Stimulated activated CD8-positive, alpha-beta memory T cell treated with anti-CD3 and anti-CD28 coated beads, Interleukin-12 subunit alpha, Interleukin-12 subunit beta, amount 100 ng/mL, for 24 hours (primary cell): ENCODE measurements around the gene BRSK2.
"Not testable (repeated sequence)": the region's sequence is repeated elsewhere in the genome, so short reads cannot be mapped to it uniquely, and the experiment has no call there.

Experiments used
- DNase-seq: peaks from one replicate; pipeline ENCODE4 v3.0.0-alpha.2; 2020; ENCODE audit errors: extremely low read depth

The BRSK2 gene

DNA sequence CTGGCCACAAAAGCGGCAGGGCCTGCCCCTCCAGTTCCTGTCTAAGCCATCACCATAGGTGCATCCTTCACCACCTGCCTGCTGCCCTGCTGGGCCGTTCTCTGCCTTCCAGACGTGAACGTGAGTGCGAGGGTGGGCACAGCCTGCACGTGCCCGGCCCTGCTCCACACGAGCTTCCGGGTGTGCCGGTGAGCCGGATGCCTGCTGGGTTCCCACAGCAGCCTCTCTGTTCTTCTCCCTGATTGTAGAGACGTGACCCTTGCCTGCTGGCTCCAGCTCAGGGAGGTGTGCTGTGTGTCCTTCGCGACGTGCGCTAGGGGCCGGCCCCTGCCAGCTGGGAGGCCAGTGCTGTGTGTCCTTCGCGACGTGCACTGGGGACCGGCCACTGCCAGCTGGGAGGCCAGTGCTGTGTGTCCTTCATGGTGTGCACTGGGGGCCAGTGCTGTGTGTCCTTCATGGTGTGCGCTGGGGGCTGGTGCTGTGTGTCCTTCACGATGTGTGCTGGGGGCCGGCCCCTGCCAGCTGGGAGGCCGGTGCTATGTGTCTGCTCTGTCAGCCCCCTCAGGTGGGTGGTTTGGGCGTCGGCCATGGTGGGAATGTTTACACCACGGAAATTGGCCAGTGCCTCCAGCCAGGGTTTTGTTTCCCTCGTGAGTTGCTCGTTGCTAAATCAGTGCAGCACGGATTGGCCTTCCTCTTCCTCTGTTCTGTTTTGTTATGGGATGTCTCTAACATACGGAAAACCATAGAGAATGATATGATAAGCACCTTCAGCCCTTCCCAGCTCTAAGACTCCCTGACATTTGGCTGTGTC, 35.4 kb upstream of the BRSK2 start:
- no peak for DNase-seq

DNA sequence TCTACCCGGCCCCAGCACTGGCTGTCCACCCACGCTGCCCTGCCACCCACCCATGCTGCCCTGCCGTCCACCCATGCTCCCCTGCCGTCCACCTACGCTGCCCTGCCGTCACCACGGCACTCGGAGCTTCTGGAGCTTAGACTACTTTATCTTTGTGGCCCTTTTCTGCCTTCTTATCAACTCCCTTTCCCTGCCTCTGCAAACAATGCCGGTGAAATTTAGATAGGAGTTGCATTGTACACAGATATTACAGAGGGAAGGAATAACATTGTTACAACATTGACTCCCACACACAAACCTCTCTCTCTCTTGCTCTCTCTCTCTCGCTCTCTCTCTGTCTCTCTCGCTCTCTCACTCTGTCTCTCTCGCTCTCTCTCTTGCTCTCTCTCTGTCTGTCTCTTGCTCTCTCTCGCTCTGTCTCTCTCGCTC, 33.7 kb upstream of the BRSK2 start:
- no peak for DNase-seq

DNA sequence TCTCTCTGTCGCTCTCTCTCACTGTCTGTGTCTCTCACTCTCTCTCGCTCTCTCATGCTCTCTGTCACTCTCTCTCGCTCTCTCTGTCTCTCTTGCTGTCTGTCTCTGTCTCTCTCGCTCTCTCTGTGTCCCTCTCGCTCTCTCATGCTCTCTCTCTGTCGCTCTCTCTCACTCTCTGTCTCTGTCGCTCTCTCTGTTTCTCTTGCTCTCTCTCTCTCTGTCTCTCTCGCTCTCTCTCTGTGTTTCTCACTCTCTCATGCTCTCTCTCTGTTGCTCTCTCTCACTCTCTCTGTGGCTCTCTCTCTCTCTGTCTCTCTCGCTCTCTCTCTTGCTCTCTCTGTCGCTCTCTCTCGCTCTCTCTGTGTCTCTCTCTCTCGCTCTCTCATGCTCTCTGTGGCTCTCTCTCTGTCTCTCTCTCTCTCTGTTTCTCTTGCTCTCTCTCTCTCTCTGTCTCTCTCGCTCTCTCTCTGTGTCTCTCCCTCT, 33.2 kb upstream of the BRSK2 start:
- DNase-seq, result no peak

DNA sequence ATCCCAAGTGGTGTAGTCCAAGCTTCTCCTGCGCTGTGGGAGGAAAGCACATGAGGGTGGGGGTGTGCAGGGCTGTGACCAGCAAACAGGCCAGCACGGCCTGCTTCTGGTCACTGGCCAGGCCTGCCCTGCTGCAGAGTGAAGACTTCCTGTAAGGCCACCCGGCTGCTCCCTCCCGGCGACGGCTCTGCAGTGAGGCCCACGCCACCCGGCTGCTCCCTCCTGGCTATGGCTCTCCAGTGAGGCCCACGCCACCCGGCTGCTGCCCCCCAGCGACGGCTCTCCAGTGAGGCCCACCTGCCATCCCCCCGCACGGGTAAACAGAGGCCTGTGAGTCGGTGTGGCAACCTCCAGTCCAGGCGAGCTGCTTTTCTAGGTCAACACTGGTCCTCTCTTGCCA, 31.4 kb upstream of the BRSK2 start:
- no peak for DNase-seq

DNA sequence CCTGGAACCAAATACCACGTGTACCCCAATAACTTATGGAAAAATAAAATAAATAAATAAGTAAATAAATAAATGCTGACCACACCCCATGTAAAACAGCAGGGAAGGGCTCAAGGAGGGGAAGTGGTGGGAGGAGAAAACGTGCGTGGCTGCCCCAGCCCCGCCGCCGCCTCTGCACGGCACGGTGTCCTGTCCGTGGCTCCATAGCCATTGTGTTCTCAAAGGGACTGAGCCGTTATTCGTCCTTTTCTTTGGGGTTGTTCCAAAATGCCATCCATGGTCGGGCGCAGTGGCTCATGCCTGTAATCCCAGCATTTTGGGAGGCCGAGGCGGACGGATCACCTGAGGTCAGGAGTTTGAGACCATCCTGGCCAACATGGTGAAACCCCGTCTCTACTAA, 30.8 kb upstream of the BRSK2 start:
- not testable (repeated sequence) for DNase-seq

DNA sequence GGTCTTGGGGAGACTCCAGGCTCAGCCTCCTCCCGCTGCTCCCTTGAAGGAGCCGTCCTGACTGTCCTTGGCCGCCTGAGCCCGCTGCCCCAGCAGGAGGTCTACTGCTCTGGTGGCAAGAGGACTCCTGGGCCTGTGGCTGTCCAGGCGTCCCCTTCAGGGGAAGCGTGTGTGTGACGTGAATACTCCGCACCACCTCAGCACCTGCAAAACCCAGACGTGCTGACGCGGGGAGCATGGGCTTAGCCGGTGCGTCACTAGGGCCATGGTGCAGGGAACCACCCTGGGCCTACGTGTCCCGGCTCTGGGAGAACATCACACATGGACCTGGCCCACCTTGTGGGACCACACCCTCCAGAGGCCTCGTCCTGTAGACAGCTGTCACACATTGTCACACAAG, 30.2 kb upstream of the BRSK2 start:
- no peak for DNase-seq

DNA sequence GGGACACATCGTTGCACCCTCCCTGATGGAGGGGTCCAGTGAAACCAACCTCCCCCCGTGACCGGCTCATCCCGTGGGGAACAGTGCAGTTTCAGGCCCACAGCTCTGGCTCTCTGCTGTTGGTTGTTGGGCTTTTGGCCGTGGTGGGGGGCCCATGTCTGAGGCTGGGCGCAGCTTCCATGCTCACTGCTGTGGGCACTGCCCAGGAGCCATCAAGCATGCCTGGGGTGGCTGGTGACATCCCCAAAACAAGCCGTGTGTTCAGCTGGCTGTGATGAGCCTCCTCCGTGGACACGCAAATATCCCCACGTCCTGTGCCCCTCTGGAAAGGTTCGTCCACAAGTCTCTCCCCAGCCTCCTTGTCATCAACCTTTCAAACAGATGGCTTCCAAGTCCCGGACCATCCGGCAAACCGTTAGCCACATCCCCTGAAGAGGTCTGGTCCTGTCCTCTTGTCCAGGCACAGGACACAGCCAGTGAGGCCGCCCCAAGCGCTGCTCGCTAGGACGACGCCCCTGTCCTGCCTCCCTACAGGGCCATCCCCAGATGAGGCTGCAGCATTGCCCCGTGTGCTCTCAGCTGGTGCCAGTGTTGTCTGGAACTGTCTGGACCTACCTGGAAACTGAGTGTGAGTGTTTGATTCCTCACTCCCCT, 29.4 kb upstream of the BRSK2 start:
- DNase-seq, result no peak

DNA sequence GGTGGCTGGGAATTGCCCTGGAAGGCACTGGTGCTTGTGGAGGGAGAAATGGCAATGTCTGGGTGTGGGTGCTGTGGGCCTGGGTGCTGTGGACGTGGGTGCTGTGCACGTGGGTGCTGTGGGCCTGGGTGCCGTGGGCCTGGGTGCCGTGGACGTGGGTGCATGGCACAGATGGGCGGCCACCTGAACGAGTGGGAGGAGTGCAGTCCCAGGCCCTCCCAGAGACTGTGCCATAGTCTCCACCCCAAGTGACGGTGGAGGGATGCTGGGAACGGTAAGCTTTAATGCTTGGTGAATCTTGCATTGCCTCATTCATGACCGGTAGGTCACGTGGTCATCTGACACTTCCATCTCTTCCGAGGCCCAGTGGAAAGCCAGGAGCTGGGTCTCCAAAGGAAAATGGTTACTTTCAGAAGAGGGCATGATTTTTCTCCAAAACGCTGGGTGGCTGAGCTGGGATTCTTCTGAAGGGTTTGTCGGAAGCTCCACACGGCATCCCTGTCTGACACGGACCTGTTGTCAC, 28.8 kb upstream of the BRSK2 start:
- DNase-seq, result no peak

DNA sequence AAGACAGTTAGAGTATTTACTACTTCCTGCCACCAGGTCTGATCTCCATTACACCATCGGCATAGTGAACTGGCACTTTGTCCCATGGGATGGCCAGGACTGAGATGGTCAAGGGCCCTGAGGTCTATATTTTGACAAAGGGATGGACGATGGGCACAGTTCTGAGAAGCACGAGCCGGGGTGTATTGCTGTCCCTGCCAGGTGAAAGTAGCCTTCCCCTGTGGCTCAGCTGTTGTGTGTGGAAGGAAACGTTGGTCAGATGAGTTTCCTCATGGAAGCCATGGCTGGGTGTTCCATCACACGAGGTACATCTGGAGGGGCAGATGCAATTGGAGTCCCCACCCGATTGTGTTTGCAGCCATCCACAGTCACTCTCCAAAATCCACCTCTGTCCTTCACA, 27.9 kb upstream of the BRSK2 start:
- DNase-seq, result no peak

DNA sequence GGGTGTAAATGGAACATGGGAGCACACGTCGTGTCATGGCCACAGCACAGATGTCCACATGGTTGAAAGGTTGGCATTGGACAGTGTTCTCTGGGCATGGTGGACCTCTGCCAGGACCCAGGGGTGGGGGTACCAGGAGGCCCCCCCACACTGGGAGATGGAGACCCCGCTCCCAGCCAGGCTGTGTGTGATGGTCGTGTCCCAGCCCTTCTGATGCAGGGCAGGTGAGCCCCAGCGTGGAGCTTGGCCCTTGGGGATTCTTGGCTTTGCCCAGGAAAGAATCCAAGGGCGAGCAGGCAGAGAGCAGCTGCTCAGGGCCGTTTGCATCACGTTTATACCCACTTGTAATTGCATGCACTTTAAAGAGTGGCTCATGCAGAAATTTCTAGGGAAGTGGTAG, 22.0 kb upstream of the BRSK2 start:
- no peak for DNase-seq

DNA sequence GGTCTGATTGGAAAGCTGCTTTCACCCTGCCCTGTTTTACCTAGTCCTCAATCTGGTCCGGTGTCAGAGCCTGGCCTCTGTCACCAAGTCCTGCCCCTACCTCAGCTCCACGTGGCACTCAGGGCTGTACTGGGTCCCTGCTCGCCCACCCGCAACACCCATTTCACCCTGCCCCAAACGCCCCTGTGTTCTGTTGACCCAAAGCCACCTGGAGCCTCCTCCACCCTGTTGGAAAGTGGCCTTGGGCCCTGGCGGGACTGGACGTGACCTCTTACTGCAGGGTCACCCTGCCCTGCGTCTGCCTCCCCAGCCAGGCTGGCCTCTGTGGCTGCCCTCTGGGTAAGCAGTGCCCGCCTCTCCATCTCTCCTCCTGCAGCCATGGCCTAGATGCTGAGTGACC, 21.5 kb upstream of the BRSK2 start:
- no peak for DNase-seq

DNA sequence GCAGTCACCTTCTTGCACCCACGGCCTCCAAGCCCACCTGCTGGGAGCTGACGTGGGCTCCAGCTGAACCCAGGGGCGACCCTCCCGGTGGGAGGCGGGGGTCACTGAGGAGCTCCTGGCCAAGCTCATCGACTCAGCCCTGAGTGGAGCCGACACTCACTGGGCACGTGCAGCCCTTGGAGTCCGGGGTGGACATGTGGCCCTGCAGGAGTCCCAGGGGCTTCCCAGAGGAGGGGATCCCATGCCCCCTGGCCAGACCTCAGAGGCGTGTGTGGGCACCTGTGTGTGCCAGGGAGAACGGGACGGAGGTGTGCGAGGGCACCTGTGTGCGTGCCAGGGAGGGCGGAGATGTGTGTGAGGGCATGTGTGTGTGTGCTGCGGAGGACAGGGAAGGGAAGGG, 20.8 kb upstream of the BRSK2 start:
- DNase-seq, result no peak

DNA sequence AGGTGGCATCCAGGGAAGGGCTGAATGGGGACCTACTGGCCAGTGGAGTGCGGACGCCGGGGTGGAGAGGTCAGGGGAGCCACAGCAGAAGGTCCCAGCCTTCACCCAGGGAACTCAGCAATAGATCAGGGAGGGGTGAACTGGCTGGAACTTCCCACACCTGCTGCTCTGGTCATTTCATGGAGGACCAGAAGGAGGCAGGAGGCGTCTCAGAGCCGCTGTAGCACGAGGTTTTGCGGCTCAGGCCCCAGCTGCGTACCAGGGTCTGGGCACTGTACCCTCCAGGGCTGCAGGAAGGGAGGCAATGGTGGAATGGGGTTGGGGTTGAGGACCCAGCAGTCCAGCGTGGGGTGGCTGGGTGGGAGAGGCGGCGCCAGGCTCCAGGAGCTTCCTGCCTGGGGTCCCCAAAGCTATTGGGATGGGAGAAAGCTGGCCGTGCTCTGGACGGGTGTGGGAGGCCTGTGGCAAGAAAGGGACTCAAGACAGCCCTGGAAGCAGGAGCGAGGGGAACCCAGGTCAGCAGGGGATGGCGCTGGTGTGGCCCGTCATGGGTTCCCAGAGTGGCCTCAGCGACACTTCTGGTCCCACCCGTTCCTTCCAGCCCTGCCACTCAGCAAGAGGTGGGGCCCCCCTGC, 20.2 kb upstream of the BRSK2 start:
- no peak for DNase-seq

DNA sequence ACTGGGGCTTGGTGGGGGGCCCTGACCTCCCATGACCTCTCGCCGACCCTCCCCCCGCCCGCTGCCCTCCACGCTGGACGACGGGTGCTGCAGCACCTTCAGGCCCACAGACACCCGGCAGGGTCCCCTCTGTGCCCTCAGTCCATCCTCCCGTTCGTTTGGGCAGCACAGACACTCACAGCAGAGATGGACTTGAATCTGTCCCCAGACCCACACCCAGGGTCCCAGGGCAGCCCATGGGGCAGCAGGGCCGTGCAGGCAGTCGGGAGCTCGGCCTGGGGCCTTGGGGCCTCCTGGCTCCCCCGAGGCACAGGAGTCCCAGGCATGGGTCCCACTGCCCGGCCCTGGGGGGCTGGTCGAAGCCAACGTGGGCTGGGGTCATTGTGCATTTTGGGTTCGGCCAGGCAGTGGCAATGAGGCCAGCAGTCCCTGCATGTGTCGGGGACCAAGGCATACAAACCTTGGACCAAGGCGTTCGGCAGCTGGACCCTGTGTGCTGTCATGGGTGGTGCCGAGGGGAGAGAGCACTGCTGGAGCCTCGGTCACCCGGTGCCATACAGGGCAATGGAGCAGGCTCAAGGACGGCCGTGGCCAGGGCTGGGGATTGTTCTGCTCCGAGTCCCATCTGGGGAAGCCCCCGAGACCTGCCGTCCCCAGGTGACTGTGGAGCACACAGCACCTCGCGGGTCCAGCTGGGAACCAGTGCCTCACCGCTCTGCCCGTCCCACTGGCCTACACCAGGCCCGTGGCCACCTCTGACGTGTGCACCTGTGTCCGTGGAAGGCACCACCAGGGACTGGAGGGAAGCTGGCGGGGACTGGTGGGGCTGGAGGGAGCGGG, 19.3 kb upstream of the BRSK2 start:
- DNase-seq, result no peak

DNA sequence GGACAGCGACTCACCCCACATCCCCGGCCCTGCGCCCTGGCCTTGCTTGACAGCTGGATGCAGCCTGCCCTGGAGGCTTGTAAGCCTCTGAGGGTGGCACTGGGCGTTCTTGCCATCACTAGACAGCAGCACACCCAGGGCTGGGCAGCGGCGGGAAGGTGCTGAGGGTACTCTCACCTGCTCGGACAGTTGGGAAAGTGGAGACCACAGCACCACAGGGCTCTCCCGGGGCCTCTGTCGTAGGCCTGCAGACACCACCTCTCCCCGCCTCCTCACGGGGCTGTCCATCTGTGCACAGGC, 18.8 kb upstream of the BRSK2 start:
- DNase-seq, result no peak

DNA sequence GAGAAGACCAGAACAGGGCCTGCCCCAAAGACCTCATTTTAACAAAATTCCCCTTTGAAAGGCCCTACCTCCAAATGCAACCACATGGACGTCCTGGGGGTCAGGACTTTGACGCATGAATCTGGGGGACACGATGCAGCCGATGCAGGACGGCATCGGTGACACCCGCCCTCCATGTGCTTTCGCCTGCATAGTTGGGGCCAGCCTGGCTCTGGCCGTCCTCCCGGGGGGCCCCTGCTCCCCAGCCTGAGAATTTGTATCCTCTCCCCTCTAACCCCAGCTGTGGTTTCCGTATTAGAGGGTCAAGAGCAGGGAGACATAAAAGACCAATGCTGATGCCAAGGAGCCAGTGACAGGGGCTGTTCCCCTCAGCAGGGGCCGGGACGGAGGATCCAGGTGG, 18.4 kb upstream of the BRSK2 start:
- no peak for DNase-seq

DNA sequence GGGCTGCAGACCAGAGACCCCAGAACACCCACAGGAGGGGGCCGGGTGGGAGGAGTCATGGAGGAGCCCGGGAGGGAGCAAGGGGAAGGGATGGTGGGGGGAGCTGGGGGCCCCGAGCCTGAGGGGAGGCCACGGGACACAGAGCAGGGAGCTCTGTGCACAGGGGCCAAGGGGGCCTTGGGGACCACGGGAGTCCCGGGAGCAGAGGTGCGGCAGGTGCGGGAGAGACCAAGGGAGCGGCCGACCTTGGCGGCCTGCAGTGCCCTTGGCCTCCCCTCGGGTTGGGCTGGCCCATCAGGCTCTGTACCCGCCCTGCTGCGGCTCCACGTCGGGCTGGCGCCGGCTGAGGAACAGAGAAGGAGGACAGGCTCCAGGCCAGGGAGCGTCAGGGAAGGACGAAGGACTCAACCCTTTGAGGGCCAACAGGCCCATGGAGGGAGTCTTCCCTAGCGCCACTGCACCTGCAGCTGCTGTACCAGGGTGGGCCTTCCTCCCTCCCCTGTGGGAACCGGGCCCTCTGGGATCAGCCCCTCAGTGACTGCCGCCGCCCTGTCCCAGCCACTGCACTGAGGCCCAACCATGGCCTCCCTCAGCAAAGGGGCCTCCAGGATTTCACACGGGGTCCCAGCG, 17.8 kb upstream of the BRSK2 start:
- no peak for DNase-seq

DNA sequence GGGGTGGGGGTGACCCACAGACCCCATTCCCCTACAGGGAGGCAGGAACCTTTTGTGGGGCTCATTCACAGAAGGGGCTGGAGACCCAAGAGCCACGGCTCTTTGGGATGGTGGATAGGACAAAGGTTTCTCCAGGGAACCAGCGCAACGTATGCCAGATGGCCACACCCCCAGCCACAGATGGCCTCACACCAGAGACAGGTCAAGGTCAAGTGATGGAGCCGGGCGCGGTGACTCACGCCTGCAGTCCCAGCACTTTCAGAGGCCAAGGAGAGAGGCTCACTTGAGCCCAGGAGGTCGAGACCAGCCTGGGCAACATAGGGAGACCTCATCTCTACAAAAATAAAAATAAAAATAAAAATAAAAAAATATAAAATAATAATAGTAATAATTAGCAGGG, 17.1 kb upstream of the BRSK2 start:
- no peak for DNase-seq

DNA sequence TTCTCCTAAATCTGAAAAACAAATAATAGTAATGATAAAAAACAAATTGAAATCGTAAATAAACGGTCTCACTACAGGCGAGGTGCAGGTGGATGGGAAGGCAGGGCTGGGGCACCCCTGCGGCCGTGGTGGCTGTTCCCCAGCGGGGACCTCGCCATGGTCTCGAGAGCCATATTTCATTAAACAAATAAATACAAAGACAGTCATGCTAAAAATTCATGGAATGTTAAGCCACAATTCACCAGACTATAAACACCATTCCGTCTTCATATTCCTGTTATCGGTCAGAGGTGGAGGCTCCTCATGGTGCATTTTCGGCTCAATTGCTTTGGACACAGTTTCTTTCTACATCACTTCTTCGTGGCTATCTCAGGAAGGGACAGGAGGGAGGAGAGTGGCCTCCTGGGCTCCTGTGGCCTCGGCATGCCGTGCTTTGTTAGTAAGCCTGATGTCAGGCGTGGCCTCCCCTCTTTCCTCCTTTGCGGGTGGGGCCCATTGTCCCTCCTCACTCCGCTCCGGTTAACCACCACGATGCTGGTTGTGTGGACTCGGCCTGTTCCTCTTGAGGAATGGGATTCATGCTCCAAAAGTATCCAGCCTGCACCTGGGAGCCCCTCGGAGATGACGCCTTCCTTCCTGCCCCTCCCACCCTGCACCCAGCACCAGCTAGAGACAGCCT, 16.1 kb upstream of the BRSK2 start:
- DNase-seq, result no peak

DNA sequence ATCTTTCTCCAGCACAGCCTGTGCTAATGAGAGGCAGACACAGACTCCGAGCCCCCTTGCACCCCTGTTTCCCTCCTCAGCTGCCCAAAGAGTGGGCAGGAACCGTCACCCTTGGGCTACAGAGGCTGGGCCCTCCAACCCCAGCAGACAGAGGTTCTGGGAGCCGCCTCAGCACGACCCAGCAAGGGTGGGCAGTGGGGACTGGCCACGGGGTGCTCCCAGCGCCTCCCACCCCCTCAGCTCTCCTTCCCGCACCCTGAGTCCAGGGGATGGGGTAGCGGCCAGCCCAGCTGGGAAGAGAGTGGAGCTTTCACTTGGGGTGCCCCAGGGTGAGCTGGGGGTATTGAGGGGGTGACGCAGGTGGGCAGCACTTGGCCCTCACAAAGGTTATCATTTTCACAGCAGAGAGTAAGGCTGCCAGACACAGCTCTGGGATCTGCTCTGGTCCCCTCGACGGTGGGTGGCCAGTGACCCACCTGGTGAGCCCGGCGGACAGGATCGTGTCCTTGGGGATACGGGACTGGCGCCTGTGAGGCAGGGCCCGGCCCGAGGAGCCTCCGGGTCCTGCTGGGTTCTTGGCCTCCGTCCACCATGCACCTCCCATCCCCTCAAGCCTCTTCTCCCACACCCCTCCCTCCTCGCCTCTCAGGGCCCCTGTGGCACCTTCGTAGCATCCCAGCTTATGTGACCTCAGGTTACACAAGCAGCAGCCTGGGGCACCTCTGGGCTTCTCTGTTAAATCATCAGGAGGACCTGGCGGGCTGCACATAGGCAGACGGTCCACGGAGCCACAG, 14.4 kb upstream of the BRSK2 start:
- DNase-seq, result no peak
